Breast epithelium (tissue), 4 donors: ENCODE measurements around the gene FAM170B. TPM values are rescaled to one million over a fixed set of nuclear protein-coding genes. Genes with fewer than 3 reads are reported as not detected.

Experiments
- DNase-seq, 2 donors: peaks; one replicate each; pipeline ENCODE4 v3.0.0-alpha.2; 2019; ENCODE audit warnings: low spot score in 2 of 2
- H3K27ac ChIP-seq, 2 donors: fragments of 200-600 bp; sonication (generic) in 1 of 2; one replicate each; pipeline ENCODE4 v1.5.1; 2016 to 2019; ENCODE audit warnings: mild to moderate bottlenecking in 1 of 2
- H3K27me3 ChIP-seq, 2 donors: fragments of 200-600 bp; sonication (generic) in 1 of 2; one replicate each; pipeline versions ENCODE4 v1.5.1 to v1.6.0; 2017 to 2019; ENCODE audit warnings: control low read depth in 1 of 2, mild to moderate bottlenecking in 1 of 2
- H3K36me3 ChIP-seq: fragments of 200-600 bp; one replicate; pipeline ENCODE4 v1.5.1; 2019
- H3K4me1 ChIP-seq, 2 donors: fragments of 200-600 bp; sonication (generic); one replicate each; pipeline ENCODE4 v1.5.1; 2016 to 2019; ENCODE audit warnings: control low read depth in 1 of 2
- H3K4me3 ChIP-seq, 3 donors: fragments of 200-600 bp; sonication (generic); 1 replicate in 2 of 3; 2 replicates in 1 of 3; pipeline ENCODE4 v1.5.1; 2016 to 2019; ENCODE audit warnings: mild to moderate bottlenecking in 3 of 3, moderate library complexity in 2 of 3
- H3K9me3 ChIP-seq, 2 donors: fragments of 200-600 bp; sonication (generic) in 1 of 2; one replicate each; pipeline ENCODE4 v1.5.1; 2016 to 2019; ENCODE audit warnings: control low read depth in 1 of 2
- POLR2A ChIP-seq: fragments of 450-650 bp; IDR thresholded peaks from one replicate; pipeline ENCODE4 v1.6.1; 2016; ENCODE audit warnings: antibody characterized with exemption, mild to moderate bottlenecking, moderate library complexity
- POLR2AphosphoS5 ChIP-seq, 3 donors: sonication (generic); formaldehyde crosslinking; IDR thresholded peaks; one replicate each; pipeline ENCODE4 v1.6.1; 2017; ENCODE audit warnings: antibody characterized with exemption in 3 of 3
- intact Hi-C: fragments of 100-400 bp; cut with DNase I; formaldehyde crosslinking; loops from one replicate; pipeline ENCODE4 v1.15.1; 2023; ENCODE audit warnings: low total_unique reads
- total RNA-seq, 3 donors: library from RNA; depleted of rRNA; stranded (reverse); fragments of >200 nt; gene quantifications; one replicate each; pipeline ENCODE4 v1.1.0, GENCODE V29; 2016
- TF ChIP-seq, protein P1 (sequence below), 3 donors: fragments of 450-650 bp; IDR thresholded peaks; one replicate each; pipeline ENCODE4 v1.5.1; 2016 to 2017; ENCODE audit warnings: antibody characterized with exemption in 3 of 3, mild to moderate bottlenecking in 3 of 3, moderate library complexity in 3 of 3

Gene FAM170B
- total RNA-seq, 3 donors from 2014 or later = not detected

DNA sequence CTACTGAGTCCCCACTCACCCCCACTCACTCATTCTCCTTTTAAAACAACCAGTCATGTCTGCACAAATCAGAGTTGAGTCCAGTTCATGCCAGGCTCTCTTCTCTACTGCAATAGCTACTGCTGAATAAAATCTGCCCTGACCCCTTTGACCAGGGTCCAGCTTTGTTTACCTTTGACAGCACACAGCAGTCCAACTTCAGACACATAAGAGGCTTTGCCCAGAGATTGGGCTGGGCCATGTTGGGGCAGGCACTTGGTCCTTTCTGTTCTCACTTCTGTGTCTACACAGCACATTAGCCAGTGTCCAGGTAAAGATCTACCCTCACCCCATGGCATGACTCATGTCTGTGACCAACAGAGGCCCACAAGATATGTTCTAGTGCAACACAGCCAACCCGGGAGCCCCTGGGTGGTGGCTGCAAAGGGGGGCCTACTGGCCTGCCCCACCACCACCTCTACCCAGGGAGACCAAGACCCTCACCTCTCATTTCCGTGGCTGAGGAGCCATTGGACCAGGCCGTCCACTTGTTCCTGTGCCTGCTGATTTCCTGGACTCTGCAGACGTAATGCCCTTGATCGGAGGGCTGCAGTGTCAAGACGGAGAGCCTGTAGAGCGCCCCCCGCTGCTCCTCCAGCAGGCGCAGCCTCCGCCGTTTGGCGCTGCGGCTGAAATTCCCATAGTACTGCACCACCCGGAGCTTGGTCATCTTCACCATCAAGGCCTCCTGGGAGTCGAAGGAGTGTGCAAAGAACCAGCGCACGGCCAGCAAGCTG lies 26.5 kb downstream of the FAM170B start:
- DNase-seq = no peak
- TF ChIP-seq POLR2A (no peak), POLR2AphosphoS5 (IDR thresholded peaks at IDR 0.05) (no peak)
- TF ChIP-seq, protein P1, sequence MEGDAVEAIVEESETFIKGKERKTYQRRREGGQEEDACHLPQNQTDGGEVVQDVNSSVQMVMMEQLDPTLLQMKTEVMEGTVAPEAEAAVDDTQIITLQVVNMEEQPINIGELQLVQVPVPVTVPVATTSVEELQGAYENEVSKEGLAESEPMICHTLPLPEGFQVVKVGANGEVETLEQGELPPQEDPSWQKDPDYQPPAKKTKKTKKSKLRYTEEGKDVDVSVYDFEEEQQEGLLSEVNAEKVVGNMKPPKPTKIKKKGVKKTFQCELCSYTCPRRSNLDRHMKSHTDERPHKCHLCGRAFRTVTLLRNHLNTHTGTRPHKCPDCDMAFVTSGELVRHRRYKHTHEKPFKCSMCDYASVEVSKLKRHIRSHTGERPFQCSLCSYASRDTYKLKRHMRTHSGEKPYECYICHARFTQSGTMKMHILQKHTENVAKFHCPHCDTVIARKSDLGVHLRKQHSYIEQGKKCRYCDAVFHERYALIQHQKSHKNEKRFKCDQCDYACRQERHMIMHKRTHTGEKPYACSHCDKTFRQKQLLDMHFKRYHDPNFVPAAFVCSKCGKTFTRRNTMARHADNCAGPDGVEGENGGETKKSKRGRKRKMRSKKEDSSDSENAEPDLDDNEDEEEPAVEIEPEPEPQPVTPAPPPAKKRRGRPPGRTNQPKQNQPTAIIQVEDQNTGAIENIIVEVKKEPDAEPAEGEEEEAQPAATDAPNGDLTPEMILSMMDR (IDR thresholded peaks at IDR 0.05) = no peak
- intact Hi-C loops = no loop called here

DNA sequence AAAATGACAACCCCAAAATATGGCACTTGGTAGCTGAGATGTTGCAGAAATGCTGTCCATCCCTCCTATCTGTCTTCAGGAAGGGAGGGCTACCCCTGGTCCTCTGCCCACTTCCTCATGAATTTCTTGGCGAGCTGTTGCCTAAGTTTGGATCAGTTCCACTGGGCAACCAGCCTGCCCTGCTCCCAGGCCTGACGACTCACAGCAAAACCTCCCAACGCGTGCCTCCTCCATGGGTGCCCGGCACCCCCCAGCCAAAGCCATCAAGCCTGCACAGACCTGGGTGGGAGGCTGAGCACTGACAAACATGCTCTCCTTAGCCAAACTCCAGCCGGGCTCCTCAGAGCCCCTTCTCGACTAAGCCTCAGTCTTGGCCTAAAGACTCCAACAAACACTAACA lies 27.4 kb downstream of the FAM170B start:
- no peak for TF ChIP-seq POLR2AphosphoS5 (IDR thresholded peaks at IDR 0.05)
- no peak for TF ChIP-seq POLR2A
- TF ChIP-seq, protein P1 (IDR thresholded peaks at IDR 0.05) = no peak
- Histone ChIP-seq H3K4me1 (peaks cover 0 to 10% of the 10 kb centered on the region in 2 donors), H3K4me3 (no peak overlapping the region), H3K36me3 (no peaks in the 10 kb centered on the region), H3K27me3 (no peaks in the 10 kb centered on the region), H3K27ac (no peak overlapping the region), H3K9me3 (no peaks in the 10 kb centered on the region)
- intact Hi-C loops = no loop called here
- no peak for DNase-seq

More for the DNA sequence above, 26.5 kb downstream of the FAM170B start:
- no peaks in the 10 kb centered on the region for H3K27me3 ChIP-seq
- no peaks in the 10 kb centered on the region for H3K9me3 ChIP-seq
- no peak overlapping the region for H3K27ac ChIP-seq
- H3K36me3 ChIP-seq = no peaks in the 10 kb centered on the region
- peaks cover 0 to 10% of the 10 kb centered on the region in 2 donors for H3K4me1 ChIP-seq
- no peak overlapping the region for H3K4me3 ChIP-seq

DNA sequence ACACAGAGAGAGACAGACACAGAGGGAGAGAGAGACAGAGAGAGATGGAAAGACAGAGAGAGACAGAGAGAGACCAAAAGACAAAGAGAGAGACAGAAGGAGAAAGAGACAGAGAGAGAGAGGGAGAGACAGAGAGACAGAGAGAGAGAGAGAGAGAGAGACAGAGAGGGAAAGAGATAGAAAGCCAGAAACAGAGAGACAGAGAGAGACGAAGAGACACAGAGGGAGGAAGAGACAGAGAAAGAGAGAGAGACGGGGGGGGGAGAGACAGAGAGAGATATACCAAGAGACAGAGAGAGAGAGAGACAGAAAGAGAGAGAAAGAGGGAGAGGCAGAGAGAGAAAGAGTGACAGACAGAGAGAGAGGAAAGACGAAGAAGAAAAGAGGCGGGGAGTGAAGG lies 28.7 kb downstream of the FAM170B start:
- DNase-seq = no peak
- Histone ChIP-seq H3K27ac (no peak overlapping the region), H3K27me3 (no peaks in the 10 kb centered on the region), H3K4me3 (no peak overlapping the region), H3K4me1 (peaks cover 0 to 10% of the 10 kb centered on the region in 2 donors), H3K9me3 (no peaks in the 10 kb centered on the region), H3K36me3 (no peaks in the 10 kb centered on the region)
- TF ChIP-seq POLR2AphosphoS5 (IDR thresholded peaks at IDR 0.05) (no peak), POLR2A (no peak)
- TF ChIP-seq, protein P1 (IDR thresholded peaks at IDR 0.05) = no peak
- intact Hi-C loops = no loop called here

DNA sequence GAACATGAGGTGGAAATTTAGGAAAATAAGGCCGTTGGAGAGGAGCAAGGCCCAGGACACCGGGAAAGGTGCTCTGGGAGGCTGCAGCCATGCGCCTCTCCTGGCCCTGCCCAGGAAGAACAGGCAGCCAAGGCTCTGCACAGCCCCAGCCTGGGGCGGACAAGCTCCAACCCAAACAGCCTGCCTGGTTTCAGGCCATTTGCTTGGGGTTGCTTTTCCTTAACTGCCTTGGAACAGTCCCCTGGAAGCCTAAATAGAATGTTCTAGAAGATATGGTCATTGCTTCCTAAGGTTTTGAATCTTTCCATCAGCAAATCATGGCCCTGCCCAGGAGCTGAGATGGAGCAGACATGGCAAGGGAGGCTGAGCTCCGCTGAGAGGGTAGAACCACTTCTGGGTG lies 29.5 kb downstream of the FAM170B start:
- no peak for DNase-seq
- H3K4me1 ChIP-seq = peaks cover 0 to 10% of the 10 kb centered on the region in 2 donors
- H3K36me3 ChIP-seq = no peaks in the 10 kb centered on the region
- no peak overlapping the region for H3K27ac ChIP-seq
- H3K9me3 ChIP-seq = no peaks in the 10 kb centered on the region
- H3K27me3 ChIP-seq = no peaks in the 10 kb centered on the region
- no peak overlapping the region for H3K4me3 ChIP-seq
- intact Hi-C loops = no loop called here
- TF ChIP-seq POLR2A (no peak), POLR2AphosphoS5 (IDR thresholded peaks at IDR 0.05) (no peak)
- TF ChIP-seq, protein P1 (IDR thresholded peaks at IDR 0.05) = no peak

DNA sequence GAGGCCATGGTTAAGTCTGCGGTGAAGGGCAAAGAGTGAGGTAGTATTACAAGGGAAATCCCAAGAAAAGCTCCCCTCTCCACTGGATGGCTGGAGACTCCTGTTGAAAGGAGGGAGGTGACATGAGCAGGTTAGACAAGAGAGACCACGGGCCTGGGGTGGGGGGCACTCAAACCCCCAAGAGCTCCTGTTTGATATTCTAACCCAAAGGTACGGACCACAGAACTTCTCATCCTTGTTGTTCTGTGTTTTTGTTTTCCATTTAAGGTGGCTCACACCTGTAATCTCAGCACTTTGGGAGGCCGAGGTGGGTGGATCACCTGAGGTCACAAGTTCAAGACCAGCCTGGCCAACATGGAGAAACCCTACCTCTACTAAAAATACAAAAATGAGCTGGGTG lies 30.1 kb downstream of the FAM170B start:
- Histone ChIP-seq H3K27me3 (no peaks in the 10 kb centered on the region), H3K4me3 (no peak overlapping the region), H3K36me3 (no peaks in the 10 kb centered on the region), H3K27ac (no peak overlapping the region), H3K9me3 (no peaks in the 10 kb centered on the region), H3K4me1 (peaks cover 0 to 10% of the 10 kb centered on the region in 2 donors)
- intact Hi-C loops = no loop called here
- no peak for DNase-seq
- TF ChIP-seq POLR2AphosphoS5 (IDR thresholded peaks at IDR 0.05) (no peak), POLR2A (no peak)
- TF ChIP-seq, protein P1 (IDR thresholded peaks at IDR 0.05) = no peak
